Prostate gland (tissue), 2 donors: Measurements from ENCODE around the gene FAM24A.

Experiments
- POLR2A ChIP-seq: fragments of 450-650 bp; IDR thresholded peaks from one replicate; pipeline ENCODE4 v1.6.1; 2016; ENCODE audit warnings: antibody characterized with exemption, mild to moderate bottlenecking
- POLR2AphosphoS5 ChIP-seq: sonication (generic); formaldehyde crosslinking; IDR thresholded peaks from one replicate; pipeline ENCODE4 v1.6.1; 2017; ENCODE audit warnings: antibody characterized with exemption
- TF ChIP-seq, protein P1 (sequence below), 4 experiments: fragments of 200-600 bp in 2 of 4; fragments of 450-650 bp in 2 of 4; sonication (generic) in 2 of 4; IDR thresholded peaks; 1 replicate in 3 of 4; 2 replicates in 1 of 4; pipeline ENCODE4 v1.5.1; 2016 to 2019; ENCODE audit warnings: antibody characterized with exemption in 4 of 4, mild to moderate bottlenecking in 2 of 4, moderate library complexity in 2 of 4

GRCh38 chr10:122949296-122949695 is 38.9 kb downstream of the FAM24A start:
- TF ChIP-seq, protein P1, sequence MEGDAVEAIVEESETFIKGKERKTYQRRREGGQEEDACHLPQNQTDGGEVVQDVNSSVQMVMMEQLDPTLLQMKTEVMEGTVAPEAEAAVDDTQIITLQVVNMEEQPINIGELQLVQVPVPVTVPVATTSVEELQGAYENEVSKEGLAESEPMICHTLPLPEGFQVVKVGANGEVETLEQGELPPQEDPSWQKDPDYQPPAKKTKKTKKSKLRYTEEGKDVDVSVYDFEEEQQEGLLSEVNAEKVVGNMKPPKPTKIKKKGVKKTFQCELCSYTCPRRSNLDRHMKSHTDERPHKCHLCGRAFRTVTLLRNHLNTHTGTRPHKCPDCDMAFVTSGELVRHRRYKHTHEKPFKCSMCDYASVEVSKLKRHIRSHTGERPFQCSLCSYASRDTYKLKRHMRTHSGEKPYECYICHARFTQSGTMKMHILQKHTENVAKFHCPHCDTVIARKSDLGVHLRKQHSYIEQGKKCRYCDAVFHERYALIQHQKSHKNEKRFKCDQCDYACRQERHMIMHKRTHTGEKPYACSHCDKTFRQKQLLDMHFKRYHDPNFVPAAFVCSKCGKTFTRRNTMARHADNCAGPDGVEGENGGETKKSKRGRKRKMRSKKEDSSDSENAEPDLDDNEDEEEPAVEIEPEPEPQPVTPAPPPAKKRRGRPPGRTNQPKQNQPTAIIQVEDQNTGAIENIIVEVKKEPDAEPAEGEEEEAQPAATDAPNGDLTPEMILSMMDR (IDR thresholded peaks at IDR 0.05), result no peak
- TF ChIP-seq POLR2A (no peak), POLR2AphosphoS5 (no peak)
